Measurements from ENCODE around the gene YBX3. TPM values are rescaled to one million over a fixed set of nuclear protein-coding genes. Genes with fewer than 3 reads are reported as not detected.

Gene YBX3
- total RNA-seq, 4 donors from 2014 or later, result 230 to 374 (median 244) TPM

DNA sequence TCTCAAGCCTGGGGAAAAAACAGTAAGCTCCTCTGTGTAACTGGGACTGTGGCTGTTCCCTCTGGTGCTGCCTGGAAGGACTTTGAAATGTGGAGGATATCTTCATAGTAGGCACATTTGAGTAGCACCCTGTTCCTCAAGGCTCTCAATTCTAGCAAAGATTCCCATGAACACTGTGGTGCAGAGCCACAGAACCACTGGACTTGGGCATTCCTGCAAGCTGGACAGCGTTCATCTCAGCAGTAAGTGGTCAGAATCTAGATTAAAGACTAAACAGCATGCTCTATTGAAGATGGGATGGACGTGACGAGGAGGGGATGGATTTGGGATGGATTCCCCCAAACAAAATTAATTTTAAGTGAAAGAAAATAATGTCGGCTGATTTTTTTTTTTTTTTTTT, 9.4 kb upstream of the YBX3 start:
- TF ChIP-seq, protein P1, sequence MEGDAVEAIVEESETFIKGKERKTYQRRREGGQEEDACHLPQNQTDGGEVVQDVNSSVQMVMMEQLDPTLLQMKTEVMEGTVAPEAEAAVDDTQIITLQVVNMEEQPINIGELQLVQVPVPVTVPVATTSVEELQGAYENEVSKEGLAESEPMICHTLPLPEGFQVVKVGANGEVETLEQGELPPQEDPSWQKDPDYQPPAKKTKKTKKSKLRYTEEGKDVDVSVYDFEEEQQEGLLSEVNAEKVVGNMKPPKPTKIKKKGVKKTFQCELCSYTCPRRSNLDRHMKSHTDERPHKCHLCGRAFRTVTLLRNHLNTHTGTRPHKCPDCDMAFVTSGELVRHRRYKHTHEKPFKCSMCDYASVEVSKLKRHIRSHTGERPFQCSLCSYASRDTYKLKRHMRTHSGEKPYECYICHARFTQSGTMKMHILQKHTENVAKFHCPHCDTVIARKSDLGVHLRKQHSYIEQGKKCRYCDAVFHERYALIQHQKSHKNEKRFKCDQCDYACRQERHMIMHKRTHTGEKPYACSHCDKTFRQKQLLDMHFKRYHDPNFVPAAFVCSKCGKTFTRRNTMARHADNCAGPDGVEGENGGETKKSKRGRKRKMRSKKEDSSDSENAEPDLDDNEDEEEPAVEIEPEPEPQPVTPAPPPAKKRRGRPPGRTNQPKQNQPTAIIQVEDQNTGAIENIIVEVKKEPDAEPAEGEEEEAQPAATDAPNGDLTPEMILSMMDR (IDR thresholded peaks at IDR 0.05; ENCODE audit: low read depth), result no peak

DNA sequence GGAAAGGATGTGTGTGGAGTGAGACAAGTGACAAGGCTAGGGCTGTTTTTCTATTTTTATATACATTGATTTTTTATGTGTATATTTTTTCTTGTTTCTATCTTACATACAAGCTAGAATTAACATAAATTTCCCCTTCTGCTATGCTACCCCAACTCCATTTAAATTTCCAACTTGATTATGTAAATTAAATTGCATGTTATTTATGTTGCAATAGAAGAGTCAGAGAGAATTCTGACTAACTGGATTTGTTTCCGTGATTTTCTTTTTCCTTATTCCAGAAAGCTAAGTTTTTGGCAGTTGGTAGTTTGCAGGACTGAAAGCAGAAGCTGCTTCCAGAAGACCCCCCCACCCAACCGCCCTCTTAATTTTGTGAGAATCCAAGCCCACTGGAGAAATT, 8.9 kb upstream of the YBX3 start:
- TF ChIP-seq, protein P1 (IDR thresholded peaks at IDR 0.05; ENCODE audit: low read depth), result no peak

DNA sequence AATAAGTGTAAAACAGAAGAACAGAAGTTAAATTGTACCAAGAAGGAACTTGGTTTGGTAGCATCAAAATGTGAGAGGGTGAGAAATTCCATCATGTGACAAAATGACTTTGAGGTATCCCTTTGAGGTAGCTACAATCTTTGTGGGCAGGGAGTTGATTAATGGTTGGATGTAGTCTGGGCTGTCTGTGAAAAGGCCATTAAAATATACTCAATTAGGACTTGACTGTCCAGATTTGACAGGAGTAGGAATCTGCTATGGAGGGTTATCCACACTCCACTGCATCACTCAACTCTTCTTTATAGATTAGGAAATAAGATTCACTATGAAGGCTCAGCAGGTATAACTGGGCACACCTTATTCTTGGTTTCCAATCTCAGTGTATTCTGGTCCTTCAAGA, 7.4 kb upstream of the YBX3 start:
- TF ChIP-seq, protein P1 (IDR thresholded peaks at IDR 0.05; ENCODE audit: low read depth), result no peak

DNA sequence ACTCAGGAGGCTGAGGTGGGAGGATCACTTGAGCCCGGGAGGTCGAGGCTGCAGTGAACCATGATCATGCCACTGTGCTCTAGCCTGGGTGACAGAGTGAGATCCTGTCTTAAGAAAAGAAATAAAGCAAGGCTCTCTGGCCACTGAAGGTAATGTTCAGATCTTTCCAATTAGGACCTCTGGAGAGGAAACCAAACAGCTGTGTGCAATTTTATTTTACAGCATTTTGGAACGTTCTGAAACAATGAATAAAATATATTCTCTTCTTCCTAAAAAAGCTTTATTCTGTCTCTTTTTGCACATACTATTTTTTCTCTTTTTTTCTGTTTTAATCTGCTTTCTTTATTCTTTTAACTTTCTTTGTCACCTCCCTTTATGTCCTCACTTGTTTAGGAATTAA, 5.0 kb upstream of the YBX3 start:
- TF ChIP-seq, protein P1 (IDR thresholded peaks at IDR 0.05; ENCODE audit: low read depth), result no peak

DNA sequence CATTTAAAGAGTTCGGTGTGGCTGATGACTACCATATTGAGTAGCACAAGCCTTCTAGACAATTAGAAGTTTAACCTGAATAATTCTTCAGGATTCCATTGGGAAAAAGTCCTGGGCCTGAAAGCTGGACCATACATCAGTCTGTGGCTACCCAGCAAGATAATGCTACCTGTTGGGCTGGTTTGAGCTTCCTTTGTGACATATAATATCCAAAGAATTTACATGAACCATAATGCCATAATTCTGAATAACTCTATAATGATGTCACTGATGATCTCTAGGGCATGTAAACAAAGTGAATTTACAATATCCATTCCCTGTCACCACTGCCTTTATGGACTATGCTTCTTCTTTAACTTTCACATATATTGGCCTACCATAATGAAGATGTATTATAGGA, 3.8 kb upstream of the YBX3 start:
- TF ChIP-seq, protein P1 (IDR thresholded peaks at IDR 0.05; ENCODE audit: low read depth), result no peak

DNA sequence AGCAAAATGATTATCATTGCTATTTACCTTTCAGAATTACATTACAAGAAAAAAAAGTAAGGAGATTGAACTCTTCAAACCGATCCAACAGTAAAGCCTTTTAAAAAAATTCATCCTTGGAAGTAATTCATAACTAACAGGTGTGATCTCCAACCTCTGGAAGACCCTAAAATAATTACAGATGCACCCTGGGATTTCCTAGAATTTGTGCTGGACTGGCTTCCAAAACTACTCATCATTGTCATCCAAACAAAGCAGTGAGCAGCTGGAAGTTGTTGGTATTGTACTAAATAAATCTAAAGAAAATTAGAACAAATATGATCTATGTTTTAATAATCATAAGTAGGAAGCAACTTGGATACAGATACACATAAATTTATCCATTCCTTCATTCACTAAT, 1.9 kb upstream of the YBX3 start:
- TF ChIP-seq, protein P1 (IDR thresholded peaks at IDR 0.05; ENCODE audit: low read depth), result no peak

DNA sequence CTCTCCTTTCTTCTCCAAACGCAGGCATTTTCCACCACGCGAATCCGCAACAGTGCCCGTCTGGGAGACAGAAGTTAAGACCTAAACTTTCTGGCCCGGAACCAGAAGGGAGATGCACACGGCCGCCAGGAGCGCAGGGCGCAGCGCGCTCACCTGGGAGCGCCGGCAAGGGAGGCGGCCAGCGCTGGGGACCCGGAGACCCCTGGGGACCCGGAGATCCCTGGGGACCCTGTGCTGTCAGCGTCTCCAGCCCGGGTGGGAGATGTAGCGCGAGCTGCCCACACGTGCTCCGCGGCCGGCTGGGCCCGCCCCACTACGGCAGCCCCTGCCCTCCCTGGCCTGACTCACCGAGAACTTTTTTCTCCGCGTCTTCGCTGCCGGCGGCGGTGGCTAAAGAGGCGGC, 620 bp downstream of the YBX3 start:
- TF ChIP-seq, protein P1 (IDR thresholded peaks at IDR 0.05; ENCODE audit: low read depth), result no peak
